HFFc6 (cell line): ENCODE measurements around the gene SACS. TPM values are rescaled to one million over a fixed set of nuclear protein-coding genes. Genes with fewer than 3 reads are reported as not detected.

Source experiments
- DNase-seq: peaks from one replicate; pipeline ENCODE4 v3.0.0-alpha.2; 2018
- H3K27ac Mint-ChIP-seq: 2 replicates; pipeline ENCODE4 v1.8.0; 2020; ENCODE audit warnings: mild to moderate bottlenecking, mixed read lengths
- H3K27me3 Mint-ChIP-seq: 2 replicates; pipeline ENCODE4 v1.8.0; 2021; ENCODE audit warnings: mild to moderate bottlenecking, moderate library complexity, mixed read lengths; ENCODE audit not compliant: insufficient read depth
- H3K36me3 Mint-ChIP-seq: 2 replicates; pipeline ENCODE4 v1.8.0; 2021; ENCODE audit warnings: low read depth, mixed read lengths
- H3K4me1 Mint-ChIP-seq: 2 replicates; pipeline ENCODE4 v1.8.0; 2020; ENCODE audit warnings: low read depth, mixed read lengths
- H3K4me3 Mint-ChIP-seq: 2 replicates; pipeline ENCODE4 v1.8.0; 2020; ENCODE audit warnings: mild to moderate bottlenecking, moderate library complexity, mixed read lengths
- H3K9me3 Mint-ChIP-seq: 2 replicates; pipeline ENCODE4 v1.8.0; 2020; ENCODE audit warnings: mild to moderate bottlenecking, mixed read lengths
- total RNA-seq, 6 experiments: library from RNA; stranded (reverse); fragmentation: NEBNext Ultra II Directional; extraction: Animal tissue kit (Norgen Biotek cat#: 25700); gene quantifications; 2 replicates in 1 of 6; 3 replicates in 5 of 6; pipeline ENCODE4 v1.2.3, GENCODE V29; 2021
- TF ChIP-seq, protein P1 (sequence below): fragments of 200-600 bp; sonication (generic); IDR thresholded peaks from 2 replicates; pipeline ENCODE4 v1.5.0; 2021; ENCODE audit warnings: antibody characterized with exemption, mild to moderate bottlenecking

SACS gene
- total RNA-seq, 6 experiments from 2014 or later = 43.9 to 50.9 (median 47.1) TPM

DNA sequence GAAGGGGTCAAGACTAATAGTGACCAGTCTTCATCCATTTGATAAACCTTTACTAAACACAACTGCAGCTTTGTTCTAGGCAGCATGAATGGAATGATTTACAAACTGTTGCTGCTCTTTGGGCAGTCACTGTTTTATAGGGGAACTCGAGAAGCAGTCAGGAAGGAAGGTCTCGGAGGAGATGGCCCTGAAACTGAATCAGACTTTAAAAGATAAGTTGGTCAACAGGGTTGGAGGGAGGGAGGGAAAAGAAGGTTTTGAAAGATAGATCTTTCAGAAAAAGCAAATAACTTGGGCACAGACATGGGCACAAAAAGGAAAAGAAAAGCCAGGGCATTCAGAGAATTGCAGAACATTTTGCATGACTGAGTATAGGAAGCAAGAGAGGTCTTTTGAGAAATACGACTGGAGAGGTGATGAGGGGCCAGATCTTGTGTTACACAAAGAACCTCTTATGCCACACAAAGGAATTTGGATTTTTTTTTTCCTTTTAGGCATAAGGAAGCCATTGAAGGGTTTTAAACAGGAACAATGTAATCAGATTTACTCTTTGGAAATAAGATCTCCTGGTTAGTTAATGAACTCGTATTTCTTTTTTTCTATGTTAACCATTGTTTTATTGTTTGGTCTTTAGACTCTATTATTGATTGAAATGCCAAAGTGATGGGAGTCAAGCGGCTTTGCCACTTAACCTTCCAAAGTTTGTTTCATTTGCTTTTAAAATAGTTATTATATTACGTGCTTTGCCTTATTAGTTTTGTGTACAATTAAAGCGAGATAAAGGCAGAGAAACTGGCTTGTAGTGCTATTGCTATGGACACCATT lies 37.5 kb upstream of the SACS start:
- H3K27ac Mint-ChIP-seq = peak overlapping the region; percentile 88
- H3K9me3 Mint-ChIP-seq = no peaks in the 10 kb centered on the region
- H3K36me3 Mint-ChIP-seq = peaks cover 11% of the 10 kb centered on the region

DNA sequence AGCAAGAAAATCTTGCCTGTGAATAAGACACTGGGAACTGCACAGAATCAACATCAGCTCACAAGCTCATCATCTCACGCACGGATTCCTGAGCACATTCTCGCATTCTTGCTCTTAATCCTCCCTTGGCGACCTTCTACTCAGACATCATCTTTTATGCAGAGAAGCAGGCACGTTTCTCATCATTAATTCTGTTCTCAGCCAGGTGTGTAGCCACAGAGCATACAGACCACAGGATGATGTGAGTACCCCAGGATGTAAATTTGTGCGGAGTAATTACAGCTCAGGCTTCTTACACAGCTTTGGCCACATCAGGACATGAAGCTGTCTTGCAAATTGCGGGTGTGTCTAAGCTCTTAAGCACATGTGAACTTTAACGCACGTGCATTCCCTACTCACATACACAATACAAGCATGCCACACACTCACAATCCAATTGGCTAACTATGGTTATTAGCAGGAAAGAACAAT lies 36.5 kb upstream of the SACS start:
- peaks cover 11% of the 10 kb centered on the region for H3K36me3 Mint-ChIP-seq
- H3K27me3 Mint-ChIP-seq = peaks cover 1% of the 10 kb centered on the region; the same call in 1 of the 2 replicates
- H3K4me3 Mint-ChIP-seq = peak overlapping the region; percentile 78
- peak overlapping the region; percentile 88 for H3K27ac Mint-ChIP-seq
- no peaks in the 10 kb centered on the region for H3K9me3 Mint-ChIP-seq
- TF ChIP-seq, protein P1, sequence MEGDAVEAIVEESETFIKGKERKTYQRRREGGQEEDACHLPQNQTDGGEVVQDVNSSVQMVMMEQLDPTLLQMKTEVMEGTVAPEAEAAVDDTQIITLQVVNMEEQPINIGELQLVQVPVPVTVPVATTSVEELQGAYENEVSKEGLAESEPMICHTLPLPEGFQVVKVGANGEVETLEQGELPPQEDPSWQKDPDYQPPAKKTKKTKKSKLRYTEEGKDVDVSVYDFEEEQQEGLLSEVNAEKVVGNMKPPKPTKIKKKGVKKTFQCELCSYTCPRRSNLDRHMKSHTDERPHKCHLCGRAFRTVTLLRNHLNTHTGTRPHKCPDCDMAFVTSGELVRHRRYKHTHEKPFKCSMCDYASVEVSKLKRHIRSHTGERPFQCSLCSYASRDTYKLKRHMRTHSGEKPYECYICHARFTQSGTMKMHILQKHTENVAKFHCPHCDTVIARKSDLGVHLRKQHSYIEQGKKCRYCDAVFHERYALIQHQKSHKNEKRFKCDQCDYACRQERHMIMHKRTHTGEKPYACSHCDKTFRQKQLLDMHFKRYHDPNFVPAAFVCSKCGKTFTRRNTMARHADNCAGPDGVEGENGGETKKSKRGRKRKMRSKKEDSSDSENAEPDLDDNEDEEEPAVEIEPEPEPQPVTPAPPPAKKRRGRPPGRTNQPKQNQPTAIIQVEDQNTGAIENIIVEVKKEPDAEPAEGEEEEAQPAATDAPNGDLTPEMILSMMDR = no peak
- peak; percentile 91 for DNase-seq
- peaks cover 67% of the 10 kb centered on the region for H3K4me1 Mint-ChIP-seq

More for the DNA sequence above, 37.5 kb upstream of the SACS start:
- TF ChIP-seq, protein P1 = no peak
- Mint-ChIP-seq H3K27me3 (peaks cover 1% of the 10 kb centered on the region; the same call in 1 of the 2 replicates), H3K4me1 (peaks cover 57% of the 10 kb centered on the region), H3K4me3 (peak overlapping the region; percentile 78)
- no peak for DNase-seq

DNA sequence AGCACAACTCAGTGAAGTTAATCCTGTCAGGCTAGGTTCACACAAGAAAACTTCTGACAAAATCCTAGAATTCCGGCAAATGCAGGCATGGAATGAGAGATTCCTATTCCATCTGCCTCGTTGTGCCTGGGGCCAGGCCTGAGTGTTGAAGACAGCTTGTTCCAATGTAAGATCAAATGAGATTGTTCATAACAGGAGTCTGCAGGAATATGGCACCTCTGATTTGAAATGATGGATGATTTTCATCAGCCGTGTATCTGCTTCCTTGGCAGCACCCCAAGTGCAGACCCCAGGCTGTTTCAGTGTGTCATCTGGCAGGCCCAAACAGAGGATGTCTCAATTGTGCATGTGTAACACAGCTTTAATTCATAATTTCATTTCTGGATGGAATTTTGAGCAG lies 35.3 kb upstream of the SACS start:
- peaks cover 71% of the 10 kb centered on the region for H3K4me1 Mint-ChIP-seq
- TF ChIP-seq, protein P1 = no peak
- peaks cover 9% of the 10 kb centered on the region for H3K36me3 Mint-ChIP-seq
- no peak for DNase-seq
- H3K4me3 Mint-ChIP-seq = peak overlapping the region; percentile 78
- H3K27ac Mint-ChIP-seq = peak overlapping the region; percentile 88
- H3K27me3 Mint-ChIP-seq = peaks cover 1% of the 10 kb centered on the region; the same call in 1 of the 2 replicates
- no peaks in the 10 kb centered on the region for H3K9me3 Mint-ChIP-seq

DNA sequence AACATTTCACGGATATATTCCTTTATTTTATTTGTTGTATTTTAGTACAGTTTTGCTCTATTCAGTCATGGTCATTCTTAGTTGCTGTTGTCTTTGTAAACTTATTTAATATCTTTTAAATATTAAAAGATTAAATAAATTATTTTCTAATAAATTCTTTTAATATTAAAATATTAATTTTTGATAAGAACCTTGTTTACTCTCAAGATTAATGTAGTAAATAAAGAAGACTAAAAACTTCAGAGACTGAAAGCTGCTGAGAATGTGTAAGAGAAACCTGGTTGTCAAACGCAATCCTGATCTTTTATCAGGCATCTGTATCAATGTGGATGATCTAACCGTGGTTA lies 34.4 kb upstream of the SACS start:
- peak overlapping the region; percentile 94 for H3K27ac Mint-ChIP-seq
- peaks cover 13% of the 10 kb centered on the region for H3K36me3 Mint-ChIP-seq
- H3K4me1 Mint-ChIP-seq = peaks cover 80% of the 10 kb centered on the region
- peak overlapping the region; percentile 78 for H3K4me3 Mint-ChIP-seq
- H3K9me3 Mint-ChIP-seq = no peaks in the 10 kb centered on the region
- peaks cover 1% of the 10 kb centered on the region; the same call in 1 of the 2 replicates for H3K27me3 Mint-ChIP-seq
- TF ChIP-seq, protein P1 = no peak
- DNase-seq = no peak

DNA sequence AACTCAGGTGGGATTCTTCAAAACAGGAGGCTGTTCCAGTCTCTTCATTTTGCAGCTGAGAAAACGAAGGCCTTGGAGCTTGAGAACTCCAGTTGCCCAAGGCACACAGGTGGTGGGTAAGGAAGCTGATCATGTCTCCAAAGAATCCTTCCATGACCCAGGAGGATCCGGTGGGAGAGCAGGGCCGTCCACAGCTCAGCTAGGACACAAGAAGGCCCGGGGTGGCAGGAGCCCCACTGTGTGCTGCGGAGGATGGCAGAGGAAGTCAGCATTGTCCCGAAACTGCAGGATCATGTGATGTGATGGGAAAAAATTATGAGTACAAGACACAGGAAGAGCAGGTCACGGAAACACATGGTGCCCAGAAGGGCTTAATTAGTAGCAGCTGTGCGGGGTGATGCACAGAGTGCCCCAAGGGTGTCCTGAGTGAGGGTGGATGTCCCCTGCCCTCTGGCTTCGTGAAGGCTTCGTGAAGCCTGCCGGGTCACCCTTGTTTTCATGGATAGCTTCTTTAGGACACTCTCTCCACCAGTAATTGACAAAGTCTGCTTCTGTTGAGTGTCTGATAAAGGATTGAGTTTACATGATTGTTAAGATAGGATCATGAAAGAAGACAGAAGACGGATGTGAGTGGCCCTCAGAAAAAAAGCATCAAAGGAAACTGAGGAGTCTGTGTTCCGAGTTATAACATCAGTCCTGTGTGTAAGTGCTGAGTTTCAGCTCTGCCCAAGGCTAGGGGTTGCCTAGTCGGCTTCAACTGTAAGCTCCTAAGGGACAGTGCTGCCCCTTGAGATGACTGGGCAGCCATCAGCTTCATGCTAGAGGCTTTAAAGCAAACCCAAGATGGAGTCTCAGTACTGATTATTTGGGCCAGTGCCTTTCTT lies 33.8 kb upstream of the SACS start:
- Mint-ChIP-seq H3K4me1 (peaks cover 86% of the 10 kb centered on the region), H3K27me3 (peaks cover 1% of the 10 kb centered on the region; the same call in 1 of the 2 replicates), H3K27ac (peak overlapping the region; percentile 94), H3K4me3 (peak overlapping the region; percentile 82), H3K9me3 (no peaks in the 10 kb centered on the region), H3K36me3 (peaks cover 13% of the 10 kb centered on the region)
- TF ChIP-seq, protein P1 = no peak
- peak; percentile 66 for DNase-seq
